ENCODE results near the gene MICAL2.

Gene MICAL2

GRCh38 chr11:12088047-12088481, 22.3 kb upstream of the MICAL2 start:
- H3K27ac ChIP-seq = no peak overlapping the region
- TF ChIP-seq CTCF (IDR thresholded peaks at IDR 0.05) (0 out of 2 replicates have a peak, but pooled peaks have one; percentile 8), ZFX (IDR thresholded peaks at IDR 0.05; ENCODE audit: borderline replicate concordance) (no peak)

GRCh38 chr11:12088531-12088930, 21.9 kb upstream of the MICAL2 start:
- no peak overlapping the region for H3K27ac ChIP-seq
- TF ChIP-seq ZFX (IDR thresholded peaks at IDR 0.05; ENCODE audit: borderline replicate concordance) = no peak
- no peak for TF ChIP-seq CTCF (IDR thresholded peaks at IDR 0.05)

- no peak overlapping the region for H3K27ac ChIP-seq
- TF ChIP-seq ZFX (IDR thresholded peaks at IDR 0.05; ENCODE audit: borderline replicate concordance) (no peak), CTCF (IDR thresholded peaks at IDR 0.05) (no peak)
These were observed 21.3 kb upstream of the MICAL2 start for GRCh38 chr11:12089041-12089440.

- no peak overlapping the region for H3K27ac ChIP-seq
- TF ChIP-seq CTCF (IDR thresholded peaks at IDR 0.05) (no peak), ZFX (IDR thresholded peaks at IDR 0.05; ENCODE audit: borderline replicate concordance) (no peak)
These were observed 20.9 kb upstream of the MICAL2 start for GRCh38 chr11:12089473-12089872.

GRCh38 chr11:12090061-12090591, 20.3 kb upstream of the MICAL2 start:
- TF ChIP-seq CTCF (IDR thresholded peaks at IDR 0.05) (no peak), ZFX (IDR thresholded peaks at IDR 0.05; ENCODE audit: borderline replicate concordance) (no peak)
- peak overlapping the region; percentile 44 for H3K27ac ChIP-seq

- TF ChIP-seq CTCF (IDR thresholded peaks at IDR 0.05) = no peak
- no peak for TF ChIP-seq ZFX (IDR thresholded peaks at IDR 0.05; ENCODE audit: borderline replicate concordance)
These were observed 19.6 kb upstream of the MICAL2 start for GRCh38 chr11:12090761-12091258.

GRCh38 chr11:12091956-12092558, 18.3 kb upstream of the MICAL2 start:
- peak overlapping the region; percentile 44 for H3K27ac ChIP-seq
- TF ChIP-seq ZFX (IDR thresholded peaks at IDR 0.05; ENCODE audit: borderline replicate concordance) (no peak), CTCF (IDR thresholded peaks at IDR 0.05) (no peak)

More at GRCh38 chr11:12090761-12091258, 19.6 kb upstream of the MICAL2 start:
- H3K27ac ChIP-seq = peak overlapping the region; percentile 44

Data from 22Rv1 (cell line).